Keratinocyte (primary cell): ENCODE data around the gene SERPINB10. TPM values are rescaled to one million over a fixed set of nuclear protein-coding genes. Genes with fewer than 3 reads are reported as not detected.
A peak's percentile ranks its signal among the peaks of the same experiment; 100 is the strongest.

Experiments used
- DNase-seq: peaks from one replicate; pipeline ENCODE4 v3.0.0-alpha.2; 2011; ENCODE audit warnings: low read depth, missing footprints, low spot score
- FAIRE-seq: peaks from 2 replicates; lab custom pipeline; 2011; peaks lifted over from hg19 to GRCh38; lab: Jason Lieb, UNC
- H2AFZ ChIP-seq: 2 replicates; pipeline ENCODE4 v1.6.0; 2012; ENCODE audit warnings: low read length, control low read depth, inconsistent platforms; ENCODE audit not compliant: control insufficient read depth
- H3K27ac ChIP-seq: 2 replicates; pipeline ENCODE4 v1.5.1; 2011; ENCODE audit warnings: low read length; ENCODE audit not compliant: control insufficient read depth, insufficient read depth
- H3K27me3 ChIP-seq: 3 replicates; pipeline ENCODE4 v1.6.0; 2011; ENCODE audit warnings: low read length; ENCODE audit not compliant: control insufficient read depth, insufficient read depth; ENCODE audit errors: extremely low read depth
- H3K36me3 ChIP-seq, 2 experiments: 2 replicates in 1 of 2; 3 replicates in 1 of 2; pipeline ENCODE4 v1.5.1; 2011; ENCODE audit warnings: low read length in 2 of 2, mild to moderate bottlenecking in 1 of 2; ENCODE audit not compliant: control insufficient read depth in 2 of 2, insufficient read depth in 2 of 2; ENCODE audit errors: extremely low read depth in 1 of 2
- H3K4me1 ChIP-seq: 3 replicates; pipeline ENCODE4 v1.5.1; 2011; ENCODE audit warnings: low read length; ENCODE audit not compliant: control insufficient read depth, insufficient read depth; ENCODE audit errors: extremely low read depth
- H3K4me2 ChIP-seq: 3 replicates; pipeline ENCODE4 v1.6.0; 2011; ENCODE audit warnings: low read depth, low read length; ENCODE audit not compliant: control insufficient read depth, insufficient read depth; ENCODE audit errors: extremely low read depth
- H3K4me3 ChIP-seq, 3 experiments: fragments of 200-600 bp in 1 of 3; sonication (generic) in 1 of 3; 2 replicates in 2 of 3; 3 replicates in 1 of 3; pipeline ENCODE4 v1.5.1; 2011 to 2016; ENCODE audit warnings: low read length in 3 of 3, mild to moderate bottlenecking in 3 of 3, control low read depth in 2 of 3, inconsistent platforms in 1 of 3, low read depth in 1 of 3, mixed read lengths in 1 of 3, mixed run types in 1 of 3, moderate library complexity in 1 of 3; ENCODE audit not compliant: control insufficient read depth in 2 of 3, insufficient read depth in 2 of 3; ENCODE audit errors: extremely low read depth in 1 of 3
- H3K79me2 ChIP-seq: 2 replicates; pipeline ENCODE4 v1.6.0; 2012; ENCODE audit warnings: low read length; ENCODE audit not compliant: control insufficient read depth, insufficient read depth
- H3K9ac ChIP-seq: 3 replicates; pipeline ENCODE4 v1.6.0; 2011; ENCODE audit warnings: low read length; ENCODE audit not compliant: control insufficient read depth, insufficient read depth; ENCODE audit errors: extremely low read depth
- H3K9me1 ChIP-seq: 3 replicates; pipeline ENCODE4 v1.6.0; 2011; ENCODE audit warnings: low read length; ENCODE audit not compliant: control insufficient read depth, insufficient read depth; ENCODE audit errors: extremely low read depth
- H3K9me3 ChIP-seq: 2 replicates; pipeline ENCODE4 v1.5.1; 2012; ENCODE audit warnings: low read depth, low read length; ENCODE audit not compliant: control insufficient read depth
- H4K20me1 ChIP-seq: 3 replicates; pipeline ENCODE4 v1.6.0; 2011; ENCODE audit warnings: low read length; ENCODE audit not compliant: control insufficient read depth, insufficient read depth; ENCODE audit errors: extremely low read depth
- CTCF ChIP-seq, 3 experiments: IDR thresholded peaks in 1 of 3; conservative IDR thresholded peaks in 1 of 3; optimal IDR thresholded peaks in 1 of 3; 2 replicates in 2 of 3; 3 replicates in 1 of 3; pipeline versions ENCODE3 to v1.5.1; 2011; ENCODE audit warnings: low read length in 3 of 3, mild to moderate bottlenecking in 3 of 3, moderate library complexity in 2 of 3, control low read depth in 1 of 3, inconsistent platforms in 1 of 3; ENCODE audit not compliant: insufficient read depth in 2 of 3; ENCODE audit errors: extremely low read depth in 1 of 3
- EZH2 ChIP-seq: IDR thresholded peaks from one replicate; pipeline ENCODE4 v1.6.1; 2012; ENCODE audit warnings: inconsistent platforms, mild to moderate bottlenecking, low read length, moderate library complexity
- dilution Hi-C: fragments of 300-500 bp; cut with MboI; formaldehyde crosslinking; loops from one replicate; pipeline ENCODE4 v1.7.0; 2020; ENCODE audit warnings: low sequenced_read_pairs; ENCODE audit not compliant: extremely low pct_ligation_motif_present
- polyA plus RNA-seq, 5 experiments: library from polyadenylated mRNA; depleted of rRNA in 3 of 5; stranded (reverse) in 3 of 5; stranded (forward) in 1 of 5; unstranded in 1 of 5; fragments of >200 nt; gene quantifications; 1 replicate in 1 of 5; 2 replicates in 3 of 5; 3 replicates in 1 of 5; pipeline versions ENCODE4 v1.2.1 to v1.2.3, GENCODE V29; 2011 to 2012; ENCODE audit warnings: missing spikeins in 2 of 5, low read depth in 1 of 5, low replicate concordance in 1 of 5

The SERPINB10 gene
- polyA plus RNA-seq, 1 donor (not counting 4 experiments of a cell fraction or from before 2014, with no cell fraction given) = 10.1 TPM

DNA sequence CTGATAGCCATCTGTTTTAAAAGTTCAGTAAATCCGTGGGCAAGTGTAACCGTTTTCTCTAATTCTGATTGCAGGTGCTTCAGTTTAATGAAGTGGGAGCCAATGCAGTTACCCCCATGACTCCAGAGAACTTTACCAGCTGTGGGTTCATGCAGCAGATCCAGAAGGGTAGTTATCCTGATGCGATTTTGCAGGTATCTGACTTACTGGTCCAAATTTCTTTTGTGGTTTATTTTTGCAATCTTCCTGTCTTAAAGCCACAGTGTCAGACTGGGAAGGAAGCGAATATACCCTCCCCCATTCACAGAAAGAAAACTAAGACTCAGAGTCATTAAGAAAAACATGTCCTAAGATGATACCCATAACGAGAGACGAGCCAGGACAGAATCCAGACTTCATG, 12.6 kb upstream of the SERPINB10 start:
- no peak for TF ChIP-seq EZH2
- TF ChIP-seq CTCF (optimal IDR thresholded peaks at IDR 0.05 in 1 of 3, IDR thresholded peaks at IDR 0.05 in 1 of 3, conservative IDR thresholded peaks at IDR 0.05 in 1 of 3; ENCODE audit: extremely low read depth in 1 of 3, insufficient read depth in 2 of 3, low read length in 3 of 3) = no peak
- Histone ChIP-seq H3K9me3 (no peaks in the 10 kb centered on the region), H3K27ac (no peak overlapping the region), H3K36me3 (peaks cover 31 to 60% of the 10 kb centered on the region in 2 experiments), H3K4me1 (peaks cover 12% of the 10 kb centered on the region), H3K27me3 (no peaks in the 10 kb centered on the region), H3K9me1 (no peaks in the 10 kb centered on the region), H3K4me2 (no peak overlapping the region), H3K79me2 (peaks cover 10% of the 10 kb centered on the region), H3K9ac (no peak overlapping the region), H2AFZ (no peak overlapping the region), H4K20me1 (no peaks in the 10 kb centered on the region), H3K4me3 (no peak overlapping the region)
- no peak for DNase-seq
- dilution Hi-C loops = no loop called here
- peak; percentile 39 for FAIRE-seq

DNA sequence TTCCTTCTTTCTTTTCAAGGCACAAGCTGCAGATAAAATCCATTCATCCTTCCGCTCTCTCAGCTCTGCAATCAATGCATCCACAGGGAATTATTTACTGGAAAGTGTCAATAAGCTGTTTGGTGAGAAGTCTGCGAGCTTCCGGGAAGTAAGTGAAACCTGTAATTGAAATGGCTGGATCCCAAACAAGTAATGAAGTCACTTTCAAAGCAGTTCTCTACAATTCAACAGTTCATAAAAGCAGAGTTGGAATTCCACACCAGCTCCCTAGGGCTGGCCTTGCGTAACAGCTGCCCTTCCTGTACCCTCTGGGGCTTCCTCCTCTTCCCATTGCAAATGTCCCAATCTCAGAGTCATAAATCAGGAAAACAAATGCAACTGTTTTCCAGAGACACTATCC, 10.7 kb upstream of the SERPINB10 start:
- dilution Hi-C loops = no loop called here

More for the DNA sequence above, 10.7 kb upstream of the SERPINB10 start:
- Histone ChIP-seq H2AFZ (no peak overlapping the region), H3K4me1 (peaks cover 3% of the 10 kb centered on the region), H4K20me1 (no peaks in the 10 kb centered on the region), H3K4me3 (no peak overlapping the region), H3K36me3 (peaks cover 24 to 45% of the 10 kb centered on the region in 2 experiments), H3K27me3 (no peaks in the 10 kb centered on the region), H3K79me2 (no peaks in the 10 kb centered on the region), H3K9me3 (no peaks in the 10 kb centered on the region), H3K9me1 (no peaks in the 10 kb centered on the region), H3K4me2 (no peak overlapping the region), H3K27ac (no peak overlapping the region), H3K9ac (no peak overlapping the region)
- FAIRE-seq (no peak), DNase-seq (peak; percentile 11)
- TF ChIP-seq CTCF (optimal IDR thresholded peaks at IDR 0.05 in 1 of 3, IDR thresholded peaks at IDR 0.05 in 1 of 3, conservative IDR thresholded peaks at IDR 0.05 in 1 of 3; ENCODE audit: extremely low read depth in 1 of 3, insufficient read depth in 2 of 3, low read length in 3 of 3) (no peak), EZH2 (no peak)
